ENCODE measurements around the gene FKBP7.

GRCh38 chr2:178496049-178496448 is 17.6 kb upstream of the FKBP7 start:
- TF ChIP-seq POLR2AphosphoS5 (IDR thresholded peaks at IDR 0.05; ENCODE audit: low read depth, low read length) = no peak
- TF ChIP-seq REST (IDR thresholded peaks at IDR 0.05; ENCODE audit: insufficient read depth in 1 of 2, low read depth in 2 of 2, low read length in 2 of 2) = no peak
- no peak for TF ChIP-seq SIN3A (IDR thresholded peaks at IDR 0.05; ENCODE audit: borderline replicate concordance, insufficient read depth, low read length)

All from PFSK-1 (cell line).